ENCODE measurements around the gene KCNMA1. TPM values are rescaled to one million over a fixed set of nuclear protein-coding genes. Genes with fewer than 3 reads are reported as not detected.

The KCNMA1 gene
- total RNA-seq, 1 experiment from 2014 or later = 0.49 TPM

GRCh38 chr10:77442699-77443189 lies 194.9 kb downstream of the KCNMA1 start:
- Histone ChIP-seq H3K79me2 (ENCODE audit: insufficient read depth, low read length) (no peaks in the 10 kb centered on the region), H3K4me2 (ENCODE audit: low read length) (no peak overlapping the region), H3K27ac (ENCODE audit: low read depth, low read length) (no peak overlapping the region), H3K27me3 (ENCODE audit: insufficient read depth, low read length) (no peaks in the 10 kb centered on the region), H3K36me3 (ENCODE audit: control insufficient read depth in 1 of 2, insufficient read depth in 2 of 2, low read length in 2 of 2) (no peaks in the 10 kb centered on the region), H3K9ac (ENCODE audit: low read length) (no peak overlapping the region), H4K20me1 (ENCODE audit: insufficient read depth) (no peaks in the 10 kb centered on the region), H3K4me3 (replicated peaks in 1 of 2; ENCODE audit: low read depth in 1 of 2, low read length in 2 of 2) (no peak overlapping the region), H2AFZ (ENCODE audit: low read depth, low read length, poor library complexity, severe bottlenecking) (no peak overlapping the region), H3K9me2 (ENCODE audit: insufficient read depth) (no peaks in the 10 kb centered on the region), H3K4me1 (ENCODE audit: control insufficient read depth in 1 of 2, insufficient read depth in 2 of 2, low read length in 2 of 2) (no peaks in the 10 kb centered on the region), H3K9me3 (ENCODE audit: control insufficient read depth in 1 of 2, insufficient read depth in 1 of 2, low read depth in 1 of 2, low read length in 2 of 2) (no peaks in the 10 kb centered on the region)
- POLR2A ChIA-PET = no interaction called here
- intact Hi-C loops (cut with micrococcal nuclease) = no loop called here
- no peak for TF ChIP-seq POLR2AphosphoS5 (IDR thresholded peaks at IDR 0.05; ENCODE audit: low read depth, low read length)
- ATAC-seq (no peak), DNase-seq (ENCODE audit: low read depth, low spot score) (no peak)
- BruUV-seq (replicated peaks) = no TSS peak
- CTCF ChIA-PET = no interaction called here
- RAD21 ChIA-PET (ENCODE audit: low non-redundant PET in 1 of 2, low total read pairs in 2 of 2, uncharacterized antibody in 2 of 2, unreplicated experiment in 2 of 2) = no interaction called here

- Histone ChIP-seq H3K4me1 (ENCODE audit: control insufficient read depth in 1 of 2, insufficient read depth in 2 of 2, low read length in 2 of 2) (no peaks in the 10 kb centered on the region), H3K27ac (ENCODE audit: low read depth, low read length) (no peak overlapping the region), H4K20me1 (ENCODE audit: insufficient read depth) (no peaks in the 10 kb centered on the region), H3K4me3 (replicated peaks in 1 of 2; ENCODE audit: low read depth in 1 of 2, low read length in 2 of 2) (no peak overlapping the region), H3K9me3 (ENCODE audit: control insufficient read depth in 1 of 2, insufficient read depth in 1 of 2, low read depth in 1 of 2, low read length in 2 of 2) (no peaks in the 10 kb centered on the region), H3K27me3 (ENCODE audit: insufficient read depth, low read length) (no peaks in the 10 kb centered on the region), H3K79me2 (ENCODE audit: insufficient read depth, low read length) (no peaks in the 10 kb centered on the region), H3K36me3 (ENCODE audit: control insufficient read depth in 1 of 2, insufficient read depth in 2 of 2, low read length in 2 of 2) (no peaks in the 10 kb centered on the region), H3K9ac (ENCODE audit: low read length) (no peak overlapping the region), H3K4me2 (ENCODE audit: low read length) (no peak overlapping the region), H2AFZ (ENCODE audit: low read depth, low read length, poor library complexity, severe bottlenecking) (no peak overlapping the region), H3K9me2 (ENCODE audit: insufficient read depth) (no peaks in the 10 kb centered on the region)
- no peak for DNase-seq (ENCODE audit: low read depth, low spot score)
- TF ChIP-seq RAD21 (IDR thresholded peaks at IDR 0.05; ENCODE audit: low read depth) (no peak), SRF (IDR thresholded peaks at IDR 0.05; ENCODE audit: low read depth) (no peak), ZNF274 (IDR thresholded peaks at IDR 0.05; ENCODE audit: low read depth, low read length) (no peak), FOSL1 (IDR thresholded peaks at IDR 0.05; ENCODE audit: low read depth) (no peak), JUND (IDR thresholded peaks at IDR 0.05) (no peak), SIN3A (IDR thresholded peaks at IDR 0.05; ENCODE audit: low read depth) (no peak), REST (IDR thresholded peaks at IDR 0.05; ENCODE audit: low read depth) (no peak)
- no TSS peak for BruUV-seq (replicated peaks)
- ChIA-PET RAD21 (ENCODE audit: low non-redundant PET in 1 of 2, low total read pairs in 2 of 2, uncharacterized antibody in 2 of 2, unreplicated experiment in 2 of 2) (no interaction called here), CTCF (interaction anchor here (1.2 kb wide), 1 partner anchor 13 kb away, joined by 3 read pairs; no protein-coding TSS in a partner anchor), POLR2A (no interaction called here)
- intact Hi-C loops (cut with micrococcal nuclease) = no loop called here
- no peak for ATAC-seq
Measured at GRCh38 chr10:77441353-77442166, 196.0 kb downstream of the KCNMA1 start.

Measured in HCT116 (cell line).